HepG2 (cell line): ENCODE measurements around the gene NFE2L1. TPM values are rescaled to one million over a fixed set of nuclear protein-coding genes. Genes with fewer than 3 reads are reported as not detected.

Experiments used
- HMGA1 ChIP-seq: sonication (generic); formaldehyde crosslinking; conservative IDR thresholded peaks from 2 replicates; pipeline ENCODE4 v1.4.0; 2020; ENCODE audit warnings: missing genetic modification reagents
- HNRNPUL1 ChIP-seq: fragments of 200-400 bp; formaldehyde crosslinking; IDR thresholded peaks from 2 replicates; pipeline ENCODE4 v1.6.1; 2017; ENCODE audit warnings: low read depth, mild to moderate bottlenecking, low read length, moderate library complexity
- JUNB ChIP-seq: sonication (generic); formaldehyde crosslinking; IDR thresholded peaks from 2 replicates; pipeline ENCODE4 v1.8.0; 2022; ENCODE audit warnings: missing genetic modification reagents, mild to moderate bottlenecking, borderline replicate concordance
- KLF9 ChIP-seq: IDR thresholded peaks from 2 replicates; pipeline ENCODE4 v1.6.1; 2016; ENCODE audit warnings: low read depth
- NCOA1 ChIP-seq: sonication (generic); formaldehyde crosslinking; IDR thresholded peaks from 2 replicates; pipeline ENCODE4 v1.9.0; 2021; ENCODE audit warnings: missing genetic modification reagents
- REL ChIP-seq: sonication (generic); formaldehyde crosslinking; conservative IDR thresholded peaks from 2 replicates; pipeline ENCODE4 v1.8.0; 2022; ENCODE audit warnings: mild to moderate bottlenecking, missing genetic modification reagents, moderate library complexity
- SCMH1 ChIP-seq: sonication (generic); formaldehyde crosslinking; IDR thresholded peaks from 2 replicates; pipeline ENCODE4 v1.9.0; 2021; ENCODE audit warnings: missing genetic modification reagents, mild to moderate bottlenecking, borderline replicate concordance
- SNAPC4 ChIP-seq: sonication (generic); formaldehyde crosslinking; IDR thresholded peaks from 2 replicates; pipeline ENCODE4 v1.4.0; 2020; ENCODE audit warnings: mild to moderate bottlenecking, missing genetic modification reagents
- SP4 ChIP-seq: sonication (generic); formaldehyde crosslinking; IDR thresholded peaks from 2 replicates; pipeline ENCODE4 v1.8.1; 2023; ENCODE audit warnings: mild to moderate bottlenecking, missing genetic modification reagents
- TRIM24 ChIP-seq: sonication (generic); formaldehyde crosslinking; IDR thresholded peaks from 2 replicates; pipeline ENCODE4 v1.8.0; 2022; ENCODE audit warnings: mild to moderate bottlenecking, missing genetic modification reagents
- XBP1 ChIP-seq: sonication (generic); formaldehyde crosslinking; IDR thresholded peaks from 2 replicates; pipeline ENCODE4 v1.5.0; 2020; ENCODE audit warnings: missing genetic modification reagents
- ZBTB7B ChIP-seq: sonication (generic); formaldehyde crosslinking; IDR thresholded peaks from 2 replicates; pipeline ENCODE4 v1.4.0; 2020; ENCODE audit warnings: missing genetic modification reagents
- ZFP90 ChIP-seq: sonication (generic); formaldehyde crosslinking; IDR thresholded peaks from 2 replicates; pipeline ENCODE4 v1.8.0; 2022; ENCODE audit warnings: missing genetic modification reagents, mild to moderate bottlenecking, inconsistent platforms, borderline replicate concordance
- ZNF253 ChIP-seq: sonication (generic); formaldehyde crosslinking; IDR thresholded peaks from 2 replicates; pipeline ENCODE4 v1.8.0; 2022; ENCODE audit warnings: mild to moderate bottlenecking, missing genetic modification reagents, borderline replicate concordance
- ZNF382 ChIP-seq: sonication (generic); formaldehyde crosslinking; IDR thresholded peaks from 2 replicates; pipeline ENCODE4 v1.5.0; 2020; ENCODE audit warnings: missing genetic modification reagents, mild to moderate bottlenecking, borderline replicate concordance
- ZNF431 ChIP-seq: sonication (generic); formaldehyde crosslinking; IDR thresholded peaks from 2 replicates; pipeline ENCODE4 v1.9.0; 2022; ENCODE audit warnings: missing genetic modification reagents, low read depth, mild to moderate bottlenecking, borderline replicate concordance
- ZNF598 ChIP-seq: sonication (generic); formaldehyde crosslinking; IDR thresholded peaks from 2 replicates; pipeline ENCODE4 v1.5.1; 2020; ENCODE audit warnings: mild to moderate bottlenecking, missing genetic modification reagents, borderline replicate concordance
- ZNF761 ChIP-seq: sonication (generic); formaldehyde crosslinking; conservative IDR thresholded peaks from 2 replicates; pipeline ENCODE4 v1.4.0; 2020; ENCODE audit warnings: mild to moderate bottlenecking, missing genetic modification reagents
- ZNF776 ChIP-seq: sonication (generic); formaldehyde crosslinking; IDR thresholded peaks from 2 replicates; pipeline ENCODE4 v1.4.0; 2020; ENCODE audit warnings: mild to moderate bottlenecking, missing genetic modification reagents
- ZSCAN9 ChIP-seq: IDR thresholded peaks from 2 replicates; pipeline ENCODE4 v1.6.1; 2016; ENCODE audit warnings: borderline replicate concordance
- polyA plus RNA-seq, 8 experiments: library from polyadenylated mRNA; depleted of rRNA in 3 of 8; stranded (reverse) in 7 of 8; unstranded in 1 of 8; fragments of >200 nt; fragmentation: Illumina TruSeq in 4 of 8; extraction: Trizol in 4 of 8; gene quantifications; 2 replicates each; pipeline versions ENCODE4 v1.2.1 to v1.2.3, GENCODE V29; 2011 to 2016; ENCODE audit warnings: low read depth in 4 of 8, missing spikeins in 1 of 8, mixed read lengths in 1 of 8; ENCODE audit not compliant: insufficient read depth in 1 of 8
- total RNA-seq, 5 experiments: library from RNA; depleted of rRNA; stranded (reverse); fragments of >200 nt; fragmentation: Illumina TruSeq; extraction: Trizol; gene quantifications; 2 replicates each; pipeline ENCODE4 v1.2.3, GENCODE V29; 2016; ENCODE audit warnings: low read depth in 1 of 5

The NFE2L1 gene
- total and polyA plus RNA-seq, 2 of the 13 experiments (the other 11 are each of a cell fraction or from before 2014, with no cell fraction given), result 67.0 to 234 TPM

GRCh38 chr17:48036693-48037035 is 11.5 kb upstream of the NFE2L1 start (continued):
- TF ChIP-seq SNAPC4, result no peak
- no peak for TF ChIP-seq SCMH1 (CRISPR knock-in tag)
- TF ChIP-seq XBP1 (CRISPR knock-in tag), result no peak
- no peak for TF ChIP-seq ZNF761 (CRISPR knock-in tag)
- no peak for TF ChIP-seq ZSCAN9 (CRISPR knock-in tag)
- no peak for TF ChIP-seq ZBTB7B
- no peak for TF ChIP-seq ZNF598 (CRISPR knock-in tag)
- 0 out of 2 replicates have a peak, but pooled peaks have one; percentile 41 for TF ChIP-seq ZNF776 (CRISPR knock-in tag)
- TF ChIP-seq REL, result no peak
- TF ChIP-seq HNRNPUL1, result no peak
- TF ChIP-seq ZNF253 (CRISPR knock-in tag), result no peak
- no peak for TF ChIP-seq JUNB (CRISPR knock-in tag)
- TF ChIP-seq KLF9 (CRISPR knock-in tag), result no peak
- no peak for TF ChIP-seq HMGA1 (CRISPR knock-in tag)
- TF ChIP-seq ZNF431 (CRISPR knock-in tag), result peak; percentile 62; the same call in 1 of the 2 replicates
- no peak for TF ChIP-seq SP4
- no peak for TF ChIP-seq TRIM24 (CRISPR knock-in tag)
- no peak for TF ChIP-seq ZNF382
- TF ChIP-seq ZFP90 (CRISPR knock-in tag), result no peak
- 0 out of 2 replicates have a peak, but pooled peaks have one; percentile 27 for TF ChIP-seq NCOA1 (CRISPR knock-in tag)
